ENCODE data around the gene MDFI.

The MDFI gene

GRCh38 chr6:41638002-41638934, at the start of gene MDFI:
MDFI (plus strand) TSS chr6:41638468; CDS start chr6:41638750, 282 bp downstream.
- no peak for DNase-seq
- Mint-ChIP-seq H3K4me3 (peak within 1 kb of the TSS; percentile 59), H3K27me3 (peaks cover 52% of the 10 kb centered on the region), H3K4me1 (peaks cover 5% of the 10 kb centered on the region), H3K9me3 (no peaks in the 10 kb centered on the region), H3K36me3 (ENCODE audit: low read depth) (no peaks in the 10 kb centered on the region), H3K27ac (no peak within 1 kb of the TSS)
- no peak for ATAC-seq

DNA sequence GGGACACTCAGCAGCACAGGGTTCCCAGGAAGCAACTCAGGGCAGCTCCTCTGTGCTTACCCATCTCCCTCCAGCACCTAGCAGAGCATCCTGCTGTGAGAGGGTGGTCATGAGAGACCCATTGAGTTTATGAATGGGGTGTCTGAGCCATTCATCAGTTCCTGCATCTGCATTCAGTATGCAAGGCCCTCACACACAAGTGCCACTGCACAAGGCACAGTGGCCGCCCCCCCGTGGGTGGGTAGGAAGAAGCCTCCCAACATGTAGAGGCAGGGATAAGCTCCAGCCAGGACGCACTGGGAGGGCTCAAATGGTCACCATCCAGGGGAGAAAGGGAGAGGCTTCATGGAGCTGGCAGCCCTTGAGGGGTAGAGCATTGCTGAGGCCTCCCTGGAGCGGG, 49.0 kb upstream of the MDFI start:
- no peak for ATAC-seq
- Mint-ChIP-seq H3K4me1 (no peaks in the 10 kb centered on the region), H3K27me3 (no peaks in the 10 kb centered on the region), H3K9me3 (no peaks in the 10 kb centered on the region), H3K36me3 (ENCODE audit: low read depth) (peaks cover 3% of the 10 kb centered on the region), H3K4me3 (no peak overlapping the region), H3K27ac (no peak overlapping the region)
- no peak for DNase-seq

GRCh38 chr6:41589636-41590622, 48.3 kb upstream of the MDFI start:
- no peaks in the 10 kb centered on the region for H3K27me3 Mint-ChIP-seq
- no peaks in the 10 kb centered on the region for H3K9me3 Mint-ChIP-seq
- no peak for DNase-seq
- H3K27ac Mint-ChIP-seq: no peak overlapping the region
- ATAC-seq: no peak
- H3K36me3 Mint-ChIP-seq (ENCODE audit: low read depth): peaks cover 3% of the 10 kb centered on the region
- no peak overlapping the region for H3K4me3 Mint-ChIP-seq
- no peaks in the 10 kb centered on the region for H3K4me1 Mint-ChIP-seq

DNA sequence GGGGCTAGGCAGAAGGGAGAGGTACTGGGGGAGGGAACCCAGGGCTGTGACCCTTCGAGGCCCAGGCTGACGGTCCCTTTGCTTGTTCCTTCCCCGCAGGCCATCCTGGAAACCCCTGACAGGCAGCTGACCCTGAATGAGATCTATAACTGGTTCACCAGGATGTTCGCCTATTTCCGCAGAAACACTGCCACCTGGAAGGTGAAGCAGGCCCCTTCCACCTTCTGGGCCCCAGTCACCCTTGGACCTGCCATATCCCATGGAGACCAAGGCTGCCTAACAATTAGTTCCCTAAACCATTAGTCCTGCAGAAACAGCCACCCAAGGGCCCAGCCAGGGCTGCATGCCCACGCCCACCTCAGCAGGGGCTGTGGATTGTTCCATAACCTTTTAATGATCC, 47.1 kb upstream of the MDFI start:
- Mint-ChIP-seq H3K36me3 (ENCODE audit: low read depth) (peaks cover 3% of the 10 kb centered on the region), H3K9me3 (no peaks in the 10 kb centered on the region), H3K4me3 (no peak overlapping the region), H3K4me1 (no peaks in the 10 kb centered on the region), H3K27me3 (no peaks in the 10 kb centered on the region), H3K27ac (no peak overlapping the region)
- no peak for DNase-seq
- no peak for ATAC-seq

- no peaks in the 10 kb centered on the region for H3K27me3 Mint-ChIP-seq
- peaks cover 3% of the 10 kb centered on the region for H3K36me3 Mint-ChIP-seq (ENCODE audit: low read depth)
- no peaks in the 10 kb centered on the region for H3K9me3 Mint-ChIP-seq
- no peak overlapping the region for H3K27ac Mint-ChIP-seq
- ATAC-seq: peak; percentile 62
- H3K4me1 Mint-ChIP-seq: no peaks in the 10 kb centered on the region
- DNase-seq: peak; percentile 81
- no peak overlapping the region for H3K4me3 Mint-ChIP-seq
Observed at GRCh38 chr6:41591859-41592502, 46.3 kb upstream of the MDFI start.

DNA sequence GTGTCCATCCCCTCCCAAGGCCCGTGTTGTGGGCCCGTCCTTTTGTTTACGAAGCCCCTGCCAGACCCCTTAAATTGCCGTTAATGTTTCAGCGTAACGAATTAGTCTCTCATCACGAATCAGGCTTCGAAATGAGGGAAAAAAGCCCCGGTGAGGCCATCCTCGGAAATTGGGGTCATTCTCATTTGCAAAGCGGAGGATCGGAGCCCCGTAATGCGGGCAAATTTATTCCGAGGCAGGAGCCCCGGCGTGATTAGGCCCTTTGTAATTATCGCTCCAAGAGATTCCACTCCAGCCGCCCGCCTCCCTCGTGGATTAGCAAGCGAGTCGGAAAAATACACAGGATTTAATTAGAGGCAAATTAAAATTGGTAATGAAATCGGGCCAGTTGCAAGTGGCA, 44.9 kb upstream of the MDFI start:
- Mint-ChIP-seq H3K27me3 (no peaks in the 10 kb centered on the region), H3K36me3 (ENCODE audit: low read depth) (peaks cover 3% of the 10 kb centered on the region), H3K4me3 (no peak overlapping the region), H3K27ac (no peak overlapping the region), H3K4me1 (no peaks in the 10 kb centered on the region), H3K9me3 (no peaks in the 10 kb centered on the region)
- DNase-seq (no peak), ATAC-seq (no peak)

- Mint-ChIP-seq H3K27me3 (no peaks in the 10 kb centered on the region), H3K4me3 (no peak overlapping the region), H3K36me3 (ENCODE audit: low read depth) (peaks cover 3% of the 10 kb centered on the region), H3K27ac (no peak overlapping the region), H3K9me3 (no peaks in the 10 kb centered on the region), H3K4me1 (no peaks in the 10 kb centered on the region)
- no peak for DNase-seq
- ATAC-seq: no peak
Observed at GRCh38 chr6:41593839-41594238, 44.4 kb upstream of the MDFI start.

- H3K27ac Mint-ChIP-seq: no peak overlapping the region
- DNase-seq (no peak), ATAC-seq (no peak)
- H3K9me3 Mint-ChIP-seq: no peaks in the 10 kb centered on the region
- no peak overlapping the region for H3K4me3 Mint-ChIP-seq
- H3K27me3 Mint-ChIP-seq: no peaks in the 10 kb centered on the region
- H3K36me3 Mint-ChIP-seq (ENCODE audit: low read depth): peaks cover 3% of the 10 kb centered on the region
- H3K4me1 Mint-ChIP-seq: no peaks in the 10 kb centered on the region
Observed at GRCh38 chr6:41594326-41594725, 43.9 kb upstream of the MDFI start.

DNA sequence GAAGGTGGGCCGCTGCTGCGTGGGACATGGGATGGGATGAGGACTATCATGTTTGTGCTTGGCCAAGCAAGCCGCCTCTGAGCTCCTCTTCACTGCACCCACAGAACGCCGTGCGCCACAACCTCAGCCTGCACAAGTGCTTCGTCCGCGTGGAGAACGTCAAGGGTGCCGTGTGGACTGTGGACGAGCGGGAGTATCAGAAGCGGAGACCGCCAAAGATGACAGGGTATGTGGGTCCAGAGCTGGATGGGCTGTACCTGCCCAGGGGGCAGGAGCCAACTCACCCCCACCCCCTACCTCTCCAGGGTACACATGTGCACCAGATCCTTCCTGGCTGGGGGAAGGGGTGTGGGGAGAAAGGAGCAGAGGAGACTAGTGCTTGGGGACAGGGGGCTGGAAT, 43.5 kb upstream of the MDFI start:
- peaks cover 3% of the 10 kb centered on the region for H3K36me3 Mint-ChIP-seq (ENCODE audit: low read depth)
- H3K9me3 Mint-ChIP-seq: no peaks in the 10 kb centered on the region
- no peaks in the 10 kb centered on the region for H3K27me3 Mint-ChIP-seq
- H3K27ac Mint-ChIP-seq: no peak overlapping the region
- no peak for DNase-seq
- H3K4me3 Mint-ChIP-seq: no peak overlapping the region
- H3K4me1 Mint-ChIP-seq: no peaks in the 10 kb centered on the region
- no peak for ATAC-seq

DNA sequence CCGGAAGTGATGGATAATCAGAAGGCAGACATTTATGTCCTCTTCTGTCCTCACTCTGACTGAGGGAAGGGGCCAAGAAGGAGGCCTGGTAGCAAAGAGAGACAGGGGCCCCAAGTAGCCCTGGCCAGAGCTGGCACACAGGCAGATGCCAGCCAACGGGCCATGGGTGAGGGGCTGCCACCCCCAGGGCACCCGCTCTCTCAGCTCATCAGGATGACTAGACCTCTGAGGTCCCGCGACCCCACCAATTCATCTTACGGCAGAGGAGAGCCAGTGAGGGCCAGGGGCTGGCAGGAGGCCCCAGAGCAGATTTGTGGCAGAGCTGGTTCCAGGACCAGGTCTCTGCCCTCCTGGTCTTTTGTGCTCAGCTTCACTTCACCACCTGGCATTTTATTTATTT, 43.1 kb upstream of the MDFI start:
- no peaks in the 10 kb centered on the region for H3K4me1 Mint-ChIP-seq
- no peaks in the 10 kb centered on the region for H3K27me3 Mint-ChIP-seq
- H3K27ac Mint-ChIP-seq: no peak overlapping the region
- H3K4me3 Mint-ChIP-seq: no peak overlapping the region
- ATAC-seq (no peak), DNase-seq (no peak)
- H3K9me3 Mint-ChIP-seq: no peaks in the 10 kb centered on the region
- H3K36me3 Mint-ChIP-seq (ENCODE audit: low read depth): peaks cover 3% of the 10 kb centered on the region

GRCh38 chr6:41596096-41596685, 42.1 kb upstream of the MDFI start:
- ATAC-seq (no peak), DNase-seq (no peak)
- no peaks in the 10 kb centered on the region for H3K27me3 Mint-ChIP-seq
- H3K4me1 Mint-ChIP-seq: no peaks in the 10 kb centered on the region
- no peaks in the 10 kb centered on the region for H3K36me3 Mint-ChIP-seq (ENCODE audit: low read depth)
- no peak overlapping the region for H3K27ac Mint-ChIP-seq
- no peaks in the 10 kb centered on the region for H3K9me3 Mint-ChIP-seq
- H3K4me3 Mint-ChIP-seq: no peak overlapping the region

DNA sequence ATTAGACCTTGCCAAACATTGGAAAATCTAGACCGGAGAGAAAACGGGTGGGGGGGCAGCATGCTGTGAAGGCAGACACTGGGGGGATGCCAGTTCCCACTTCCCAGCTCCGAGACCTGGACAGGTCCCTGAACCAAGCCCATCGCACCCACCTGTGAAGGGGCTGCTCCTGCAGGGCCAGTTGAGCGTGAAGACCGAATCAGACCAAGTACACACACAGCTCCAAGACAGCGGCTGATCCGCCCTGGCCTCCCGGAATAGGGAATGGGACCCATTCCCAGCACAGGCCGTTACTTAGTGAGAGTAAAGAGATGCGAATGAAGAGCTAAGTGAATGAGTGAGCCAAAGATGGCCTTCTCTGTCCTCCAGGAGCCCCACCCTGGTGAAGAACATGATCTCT, 41.5 kb upstream of the MDFI start:
- no peak overlapping the region for H3K27ac Mint-ChIP-seq
- no peaks in the 10 kb centered on the region for H3K27me3 Mint-ChIP-seq
- DNase-seq (no peak), ATAC-seq (no peak)
- no peaks in the 10 kb centered on the region for H3K4me1 Mint-ChIP-seq
- H3K4me3 Mint-ChIP-seq: no peak overlapping the region
- H3K9me3 Mint-ChIP-seq: no peaks in the 10 kb centered on the region
- no peaks in the 10 kb centered on the region for H3K36me3 Mint-ChIP-seq (ENCODE audit: low read depth)

- DNase-seq (no peak), ATAC-seq (no peak)
- no peak overlapping the region for H3K27ac Mint-ChIP-seq
- H3K4me1 Mint-ChIP-seq: peaks cover under 1% of the 10 kb centered on the region
- no peak overlapping the region for H3K4me3 Mint-ChIP-seq
- H3K27me3 Mint-ChIP-seq: peaks cover under 1% of the 10 kb centered on the region
- no peaks in the 10 kb centered on the region for H3K36me3 Mint-ChIP-seq (ENCODE audit: low read depth)
- no peaks in the 10 kb centered on the region for H3K9me3 Mint-ChIP-seq
Observed at GRCh38 chr6:41597246-41598000, 40.8 kb upstream of the MDFI start.

DNA sequence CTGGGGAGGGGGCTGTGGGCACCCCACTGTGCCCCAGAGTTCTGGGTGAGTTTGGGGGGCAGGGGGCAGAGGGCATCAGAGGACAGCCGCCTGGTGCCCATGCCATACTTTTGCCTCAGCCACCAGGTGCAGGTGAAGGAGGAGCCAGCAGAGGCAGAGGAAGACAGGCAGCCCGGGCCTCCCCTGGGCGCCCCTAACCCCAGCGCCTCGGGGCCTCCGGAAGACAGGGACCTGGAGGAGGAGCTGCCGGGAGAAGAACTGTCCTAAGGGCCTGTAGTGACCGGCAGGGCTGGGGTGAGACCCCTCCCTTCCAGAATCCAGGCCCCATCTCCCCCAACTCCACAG, 39.6 kb upstream of the MDFI start:
- peaks cover 7% of the 10 kb centered on the region for H3K4me1 Mint-ChIP-seq
- ATAC-seq (no peak), DNase-seq (no peak)
- peaks cover 4% of the 10 kb centered on the region for H3K27me3 Mint-ChIP-seq
- no peaks in the 10 kb centered on the region for H3K36me3 Mint-ChIP-seq (ENCODE audit: low read depth)
- H3K4me3 Mint-ChIP-seq: no peak overlapping the region
- H3K27ac Mint-ChIP-seq: no peak overlapping the region
- H3K9me3 Mint-ChIP-seq: no peaks in the 10 kb centered on the region

All from activated naive CD8-positive, alpha-beta T cell treated with anti-CD3 and anti-CD28 coated beads, Interleukin-2, amount 50 U/mL, for 24 hours (primary cell).